Ovary (tissue), 3 donors: ENCODE data around the gene SLC37A1.

Experiments
- CTCF ChIP-seq, 3 donors: fragments of 450-650 bp in 2 of 3; fragments of 200-600 bp in 1 of 3; IDR thresholded peaks; one replicate each; pipeline versions ENCODE4 v1.5.1 to v1.8.0; 2016 to 2022; ENCODE audit warnings: antibody characterized with exemption in 3 of 3, mild to moderate bottlenecking in 1 of 3
- EP300 ChIP-seq: sonication (generic); formaldehyde crosslinking; IDR thresholded peaks from one replicate; pipeline ENCODE4 v1.6.1; 2017; ENCODE audit warnings: antibody characterized with exemption
- POLR2A ChIP-seq: fragments of 450-650 bp; IDR thresholded peaks from one replicate; pipeline ENCODE4 v1.6.1; 2017; ENCODE audit warnings: antibody characterized with exemption, mild to moderate bottlenecking, moderate library complexity
- donor health status: DM: no; HTN: no; CAD: no.

- no peak for TF ChIP-seq CTCF (IDR thresholded peaks at IDR 0.05)
- TF ChIP-seq POLR2A = no peak
- TF ChIP-seq EP300 = no peak
These were observed 105.1 kb downstream of the SLC37A1 start for GRCh38 chr21:42618707-42619102.
